ENCODE measurements around the gene SELENOO. TPM values are rescaled to one million over a fixed set of nuclear protein-coding genes. Genes with fewer than 3 reads are reported as not detected.

Gene SELENOO
- total RNA-seq, 1 donor from 2014 or later = 28.3 TPM

- H3K27ac Mint-ChIP-seq = peak within 1 kb of the TSS; percentile 39
- H3K27me3 Mint-ChIP-seq (ENCODE audit: low read depth) = peaks cover 12% of the 10 kb centered on the region
- H3K9me3 Mint-ChIP-seq = no peaks in the 10 kb centered on the region
- no peak for DNase-seq (ENCODE audit: low spot score in 2 of 2, unreplicated experiment in 2 of 2)
- TF ChIP-seq CTCF (IDR thresholded peaks at IDR 0.05; ENCODE audit: unreplicated experiment) = no peak
- H3K4me3 Mint-ChIP-seq = peak within 1 kb of the TSS; percentile 69
- H3K36me3 Mint-ChIP-seq = no peaks in the 10 kb centered on the region
- H3K4me1 Mint-ChIP-seq = peaks cover 8% of the 10 kb centered on the region
Measured at GRCh38 chr22:50261615-50262459, 61.0 kb downstream of the SELENOO start, which contains the start of gene MAPK12. Gene MAPK12 (minus strand): TSS chr22:50261683. CDS start chr22:50261509, 174 bp downstream.

GRCh38 chr22:50262460-50262911 is 61.7 kb downstream of the SELENOO start:
- no peak for DNase-seq (ENCODE audit: low spot score in 2 of 2, unreplicated experiment in 2 of 2)
- Mint-ChIP-seq H3K4me1 (peaks cover 8% of the 10 kb centered on the region), H3K27me3 (ENCODE audit: low read depth) (peaks cover 12% of the 10 kb centered on the region), H3K36me3 (no peaks in the 10 kb centered on the region), H3K27ac (peak overlapping the region; percentile 39), H3K4me3 (peak overlapping the region; percentile 69), H3K9me3 (no peaks in the 10 kb centered on the region)
- TF ChIP-seq CTCF (IDR thresholded peaks at IDR 0.05; ENCODE audit: unreplicated experiment) = no peak

- Mint-ChIP-seq H3K4me3 (peak overlapping the region; percentile 26), H3K36me3 (no peaks in the 10 kb centered on the region), H3K4me1 (peaks cover 8% of the 10 kb centered on the region), H3K27me3 (ENCODE audit: low read depth) (peaks cover 14% of the 10 kb centered on the region), H3K27ac (no peak overlapping the region), H3K9me3 (no peaks in the 10 kb centered on the region)
- no peak for TF ChIP-seq CTCF (IDR thresholded peaks at IDR 0.05; ENCODE audit: unreplicated experiment)
- no peak for DNase-seq (ENCODE audit: low spot score in 2 of 2, unreplicated experiment in 2 of 2)
Measured at GRCh38 chr22:50262973-50263617, 62.3 kb downstream of the SELENOO start.

- no peak overlapping the region for H3K4me3 Mint-ChIP-seq
- peaks cover 13% of the 10 kb centered on the region for H3K4me1 Mint-ChIP-seq
- no peaks in the 10 kb centered on the region for H3K9me3 Mint-ChIP-seq
- no peak for DNase-seq (ENCODE audit: low spot score in 2 of 2, unreplicated experiment in 2 of 2)
- TF ChIP-seq CTCF (IDR thresholded peaks at IDR 0.05; ENCODE audit: unreplicated experiment) = no peak
- no peaks in the 10 kb centered on the region for H3K36me3 Mint-ChIP-seq
- peaks cover 25% of the 10 kb centered on the region for H3K27me3 Mint-ChIP-seq (ENCODE audit: low read depth)
- no peak overlapping the region for H3K27ac Mint-ChIP-seq
Measured at GRCh38 chr22:50264104-50264745, 63.4 kb downstream of the SELENOO start.

GRCh38 chr22:50264946-50265669 is 64.3 kb downstream of the SELENOO start:
- Mint-ChIP-seq H3K36me3 (no peaks in the 10 kb centered on the region), H3K4me3 (no peak overlapping the region), H3K9me3 (no peaks in the 10 kb centered on the region), H3K4me1 (peaks cover 16% of the 10 kb centered on the region), H3K27me3 (ENCODE audit: low read depth) (peaks cover 31% of the 10 kb centered on the region), H3K27ac (no peak overlapping the region)
- no peak for TF ChIP-seq CTCF (IDR thresholded peaks at IDR 0.05; ENCODE audit: unreplicated experiment)
- DNase-seq (ENCODE audit: low spot score in 2 of 2, unreplicated experiment in 2 of 2) = no peak

Measured in mesothelial cell of epicardium (in vitro differentiated cells).